PFSK-1 (cell line): ENCODE data around the gene RERE.

Experiments
- POLR2AphosphoS5 ChIP-seq: IDR thresholded peaks from 2 replicates; pipeline ENCODE4 v1.6.1; 2012; ENCODE audit warnings: low read depth, mild to moderate bottlenecking, control low read depth, low read length, moderate library complexity
- REST ChIP-seq, 2 experiments: IDR thresholded peaks; 2 replicates each; pipeline versions ENCODE4 v1.6.1 to v1.8.0; 2011 to 2012; ENCODE audit warnings: low read depth in 2 of 2, low read length in 2 of 2, control low read depth in 1 of 2, inconsistent platforms in 1 of 2, mild to moderate bottlenecking in 1 of 2, moderate library complexity in 1 of 2; ENCODE audit not compliant: insufficient read depth in 1 of 2
- SIN3A ChIP-seq: IDR thresholded peaks from 2 replicates; pipeline ENCODE4 v1.6.1; 2012; ENCODE audit warnings: mild to moderate bottlenecking, low read length, moderate library complexity, borderline replicate concordance; ENCODE audit not compliant: insufficient read depth
- TAF1 ChIP-seq: IDR thresholded peaks from 2 replicates; pipeline ENCODE4 v1.6.1; 2012; ENCODE audit warnings: low read length, control low read depth, borderline replicate concordance; ENCODE audit not compliant: insufficient read depth

- TF ChIP-seq REST (IDR thresholded peaks at IDR 0.05; ENCODE audit: insufficient read depth in 1 of 2, low read depth in 2 of 2, low read length in 2 of 2) (no peak), SIN3A (no peak), POLR2AphosphoS5 (no peak), TAF1 (no peak)
These were observed 513.6 kb downstream of the RERE start for GRCh38 chr1:8303876-8304275.
